Subcutaneous adipose tissue (tissue), 4 donors: ENCODE data around the gene TFF1. TPM values are rescaled to one million over a fixed set of nuclear protein-coding genes. Genes with fewer than 3 reads are reported as not detected.

ENCODE experiments used
- total RNA-seq, 4 donors: library from RNA; depleted of rRNA; stranded (reverse); fragments of >200 nt; gene quantifications; one replicate each; pipeline ENCODE4 v1.1.0, GENCODE V29; 2016
- TF ChIP-seq, protein P1 (sequence below): fragments of 450-650 bp; IDR thresholded peaks from one replicate; pipeline ENCODE4 v1.5.1; 2016; ENCODE audit warnings: low read depth, mild to moderate bottlenecking, control low read depth, antibody characterized with exemption, moderate library complexity

TFF1 gene
- total RNA-seq, 4 donors from 2014 or later, result not detected

DNA sequence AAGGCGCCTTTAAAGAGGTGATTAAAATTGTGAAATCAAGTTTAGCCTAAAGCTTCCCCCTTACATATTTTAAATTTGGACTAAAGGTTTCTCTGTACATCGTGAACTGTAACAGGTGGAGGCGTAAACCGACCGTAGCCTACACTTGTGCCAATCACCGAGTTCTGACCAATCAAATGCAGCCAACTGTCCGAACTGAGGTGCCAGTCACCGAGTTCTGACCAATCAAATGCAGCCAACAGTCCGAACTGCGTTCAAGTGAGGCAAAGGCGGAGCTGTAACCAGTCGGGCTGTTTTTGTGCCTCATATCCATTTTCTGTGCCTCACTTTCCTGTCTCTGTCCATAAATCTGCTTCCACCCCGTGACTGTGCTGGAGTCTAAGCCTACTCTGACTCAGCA, 7.4 kb downstream of the TFF1 start:
- TF ChIP-seq, protein P1, sequence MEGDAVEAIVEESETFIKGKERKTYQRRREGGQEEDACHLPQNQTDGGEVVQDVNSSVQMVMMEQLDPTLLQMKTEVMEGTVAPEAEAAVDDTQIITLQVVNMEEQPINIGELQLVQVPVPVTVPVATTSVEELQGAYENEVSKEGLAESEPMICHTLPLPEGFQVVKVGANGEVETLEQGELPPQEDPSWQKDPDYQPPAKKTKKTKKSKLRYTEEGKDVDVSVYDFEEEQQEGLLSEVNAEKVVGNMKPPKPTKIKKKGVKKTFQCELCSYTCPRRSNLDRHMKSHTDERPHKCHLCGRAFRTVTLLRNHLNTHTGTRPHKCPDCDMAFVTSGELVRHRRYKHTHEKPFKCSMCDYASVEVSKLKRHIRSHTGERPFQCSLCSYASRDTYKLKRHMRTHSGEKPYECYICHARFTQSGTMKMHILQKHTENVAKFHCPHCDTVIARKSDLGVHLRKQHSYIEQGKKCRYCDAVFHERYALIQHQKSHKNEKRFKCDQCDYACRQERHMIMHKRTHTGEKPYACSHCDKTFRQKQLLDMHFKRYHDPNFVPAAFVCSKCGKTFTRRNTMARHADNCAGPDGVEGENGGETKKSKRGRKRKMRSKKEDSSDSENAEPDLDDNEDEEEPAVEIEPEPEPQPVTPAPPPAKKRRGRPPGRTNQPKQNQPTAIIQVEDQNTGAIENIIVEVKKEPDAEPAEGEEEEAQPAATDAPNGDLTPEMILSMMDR, result no peak

DNA sequence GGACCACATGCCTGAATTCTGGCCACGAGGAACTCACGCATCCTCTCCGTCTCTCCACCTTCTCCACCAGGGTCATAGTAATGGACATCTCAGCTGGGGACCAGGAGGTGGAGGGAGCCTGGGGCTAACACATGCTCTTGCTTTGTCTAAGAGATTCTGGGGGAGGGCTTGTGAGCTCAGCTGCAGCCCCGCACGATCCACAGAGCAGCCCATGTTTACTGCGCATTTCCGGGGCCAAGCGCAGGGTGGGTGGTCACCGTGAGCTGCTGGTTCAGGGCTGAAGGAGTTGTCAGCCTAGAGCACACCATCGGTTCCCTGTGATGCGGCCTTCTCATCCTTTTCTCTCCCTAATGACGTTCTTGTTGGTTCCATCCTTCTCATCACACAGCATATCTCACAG, 8.1 kb downstream of the TFF1 start:
- TF ChIP-seq, protein P1, result no peak

DNA sequence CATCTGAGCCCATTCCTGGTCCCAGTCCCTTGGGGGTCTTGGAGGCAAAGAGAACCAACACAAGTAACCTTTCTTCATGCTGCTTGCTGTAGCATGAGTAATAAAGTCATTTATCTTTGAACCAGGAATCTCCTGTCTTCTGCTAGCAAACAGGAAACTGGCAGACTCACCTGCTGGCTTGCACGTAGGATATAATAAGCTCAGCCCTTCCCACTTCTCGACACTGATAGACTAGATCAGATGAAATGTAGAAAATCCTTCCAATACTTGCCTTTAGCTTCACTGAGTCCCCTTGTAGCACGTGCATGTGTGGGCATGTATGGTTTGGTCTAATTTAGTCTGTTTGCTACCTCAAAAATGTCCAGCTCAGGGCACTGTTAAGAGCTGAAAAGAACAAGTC, 9.0 kb downstream of the TFF1 start:
- TF ChIP-seq, protein P1, result no peak

DNA sequence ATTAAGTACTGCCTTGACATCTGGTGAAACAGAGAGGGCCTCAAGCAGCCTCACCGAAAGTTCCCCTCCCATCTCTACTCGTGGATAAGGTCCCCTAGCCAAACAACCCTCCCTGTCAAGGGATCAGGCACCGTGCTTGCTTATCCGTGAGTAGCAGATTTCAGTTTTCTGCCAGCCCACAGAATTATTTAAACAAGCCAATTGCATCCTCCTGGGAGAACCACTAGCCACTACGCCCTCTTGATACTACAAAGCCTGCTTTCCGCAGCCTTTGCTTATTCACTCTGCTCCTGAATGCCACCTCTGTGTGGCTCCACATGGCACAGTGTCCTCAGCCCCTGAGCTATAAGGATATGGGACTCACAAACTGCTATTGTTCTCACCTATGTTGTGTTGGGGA, 9.7 kb downstream of the TFF1 start:
- TF ChIP-seq, protein P1, result no peak

DNA sequence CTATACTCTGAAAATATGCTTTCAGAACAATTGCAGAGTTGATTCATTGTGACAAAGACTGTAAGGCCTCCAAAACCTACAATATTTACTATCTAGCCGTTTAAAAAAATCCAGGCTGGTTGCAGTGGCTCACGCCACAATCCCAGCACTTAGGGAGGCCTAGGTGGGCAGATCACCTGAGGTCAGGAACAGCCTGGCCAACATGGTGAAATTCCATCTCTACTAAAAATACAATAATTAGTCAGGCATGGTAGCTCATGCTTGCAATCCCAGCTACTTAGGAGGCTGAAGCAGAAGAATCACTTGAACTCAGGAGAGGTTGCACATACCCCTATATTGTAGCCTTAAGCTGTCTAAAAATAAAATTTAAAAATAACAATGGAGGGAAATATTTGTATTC, 10.3 kb downstream of the TFF1 start:
- TF ChIP-seq, protein P1, result no peak

DNA sequence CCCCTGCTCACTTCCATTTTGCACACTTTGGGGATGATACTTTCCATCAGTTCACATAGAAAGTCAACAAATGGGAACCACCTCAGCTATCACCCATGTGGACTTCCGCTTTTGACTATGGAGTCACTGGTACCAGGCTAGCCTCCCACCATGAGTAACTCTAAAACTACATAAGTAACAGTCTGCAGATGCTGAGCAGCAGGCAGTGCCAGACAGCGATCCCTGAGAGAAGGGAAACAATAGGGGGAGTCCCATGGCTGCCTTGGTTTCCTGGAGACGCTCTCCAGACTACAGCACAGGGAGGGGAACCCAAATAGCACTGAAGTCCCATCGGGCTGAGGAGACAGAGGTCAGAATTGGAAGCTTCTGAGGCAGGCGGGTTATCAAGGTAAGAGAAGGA, 12.7 kb downstream of the TFF1 start:
- TF ChIP-seq, protein P1, result no peak

DNA sequence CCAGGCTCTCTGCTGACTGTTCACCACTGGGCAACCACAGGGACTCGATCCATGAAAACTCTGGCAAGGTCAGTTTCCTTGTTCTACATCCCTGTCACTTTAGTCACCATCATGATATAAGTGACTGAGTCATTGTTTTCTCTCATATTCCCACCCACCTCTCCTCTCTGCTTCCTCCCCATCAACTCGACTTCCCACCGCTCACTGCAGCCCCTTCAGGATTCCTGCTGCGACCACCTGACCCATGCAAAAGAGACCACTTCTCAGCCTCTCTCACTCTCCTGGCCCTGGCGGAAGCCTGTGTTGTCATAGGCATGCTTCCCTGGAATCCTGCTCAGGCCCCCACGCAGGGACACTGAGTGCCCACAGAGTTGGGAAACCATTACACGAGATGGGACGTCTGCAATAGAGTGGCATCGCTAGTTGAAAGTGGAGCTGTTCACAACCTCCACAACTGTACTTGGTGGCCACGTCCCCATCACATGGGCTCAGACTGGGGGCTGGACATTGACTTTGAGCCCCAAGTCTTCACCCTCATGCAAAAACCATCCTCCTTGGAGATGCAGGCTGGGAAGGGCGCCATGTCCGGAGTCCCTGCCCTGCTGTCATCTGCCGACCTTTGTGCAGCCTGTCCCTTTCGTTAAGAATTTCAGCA, 13.8 kb downstream of the TFF1 start:
- TF ChIP-seq, protein P1, result no peak
